RPMI7951 (cell line): ENCODE data around the gene UPK3BL1. TPM values are rescaled to one million over a fixed set of nuclear protein-coding genes. Genes with fewer than 3 reads are reported as not detected.
"Not testable (repeated sequence)": the region's sequence is repeated elsewhere in the genome, so short reads cannot be mapped to it uniquely, and the experiment has no call there.

ENCODE experiments used
- DNase-seq: peaks from one replicate; pipeline ENCODE4 v3.0.0-alpha.2; 2012; ENCODE audit warnings: low read depth
- total RNA-seq: library from RNA; depleted of rRNA; stranded (reverse); fragments of >200 nt; shearing (Covaris generic); gene quantifications from 2 replicates; pipeline ENCODE4 v1.2.3, GENCODE V29; 2014; rRNA removed

Gene UPK3BL1
- total RNA-seq: 6.4 and 7.9 TPM in 2 replicates

GRCh38 chr7:102642691-102643090 is at the start of gene UPK3BL1:
Gene UPK3BL1, minus strand, starts transcription at chr7:102642791. Its CDS starts 50 bp downstream, at chr7:102642741.
- DNase-seq: not testable (repeated sequence)

DNA sequence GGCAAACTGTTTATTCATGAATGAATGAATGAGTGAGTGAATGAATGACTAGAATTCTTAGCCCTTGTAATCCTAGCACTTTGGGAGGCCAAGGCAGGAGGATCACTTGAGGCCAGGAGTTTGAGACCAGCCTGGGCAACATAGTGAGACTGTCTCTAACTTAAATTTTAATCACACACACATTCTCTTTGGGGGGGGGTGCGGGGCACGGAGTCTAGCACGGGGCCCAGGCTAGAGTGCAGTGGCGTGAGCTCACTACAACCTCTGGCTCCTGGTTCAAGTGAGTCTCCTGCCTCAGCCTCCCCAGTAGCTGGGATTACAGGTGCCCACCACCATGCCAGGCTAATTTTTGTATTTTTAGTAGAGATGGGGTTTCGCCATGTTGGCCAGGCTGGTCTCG is 48.0 kb upstream of the UPK3BL1 start:
- DNase-seq: not testable (repeated sequence)

DNA sequence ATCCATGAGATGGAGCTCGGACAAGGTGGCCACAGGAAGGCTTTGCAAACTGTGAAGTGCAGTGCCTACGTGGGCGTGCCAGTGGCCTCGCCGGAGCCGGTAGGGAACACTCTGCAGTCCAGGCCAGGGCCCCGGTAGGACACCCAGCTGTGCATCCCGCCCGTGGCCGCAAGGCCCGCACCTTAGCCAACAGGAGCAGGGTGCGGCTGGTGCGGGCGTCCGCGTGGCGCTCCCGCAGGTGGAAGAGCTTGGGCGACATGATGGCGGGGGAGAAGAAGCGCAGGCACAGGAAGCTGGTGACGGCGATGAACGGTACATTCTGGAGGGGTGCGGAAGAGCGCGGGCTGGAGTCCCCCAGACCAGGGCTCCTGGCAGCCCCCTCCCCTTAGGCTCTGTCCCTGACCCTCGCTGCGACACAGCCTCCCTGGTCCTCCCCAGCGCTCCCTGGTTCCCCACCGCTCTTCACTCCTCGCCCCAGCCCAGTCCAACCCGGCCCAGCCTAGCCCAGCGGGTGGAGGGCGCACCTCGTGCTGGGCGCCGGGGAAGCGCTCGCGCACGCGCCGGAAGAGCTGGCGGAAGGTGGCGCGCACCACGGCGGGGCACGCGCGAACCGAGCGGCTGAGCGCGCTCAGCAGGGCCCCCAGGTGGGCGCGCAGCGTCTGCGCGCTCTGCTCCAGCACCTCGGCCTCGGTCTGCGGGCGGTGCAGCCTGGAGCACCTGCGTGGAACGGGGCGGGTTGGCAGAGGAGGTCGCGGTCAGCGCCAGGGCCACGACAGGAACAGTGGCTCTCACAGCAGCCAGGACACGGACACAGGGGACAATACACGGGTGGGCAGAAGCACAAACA is 47.1 kb upstream of the UPK3BL1 start:
- DNase-seq: not testable (repeated sequence)

DNA sequence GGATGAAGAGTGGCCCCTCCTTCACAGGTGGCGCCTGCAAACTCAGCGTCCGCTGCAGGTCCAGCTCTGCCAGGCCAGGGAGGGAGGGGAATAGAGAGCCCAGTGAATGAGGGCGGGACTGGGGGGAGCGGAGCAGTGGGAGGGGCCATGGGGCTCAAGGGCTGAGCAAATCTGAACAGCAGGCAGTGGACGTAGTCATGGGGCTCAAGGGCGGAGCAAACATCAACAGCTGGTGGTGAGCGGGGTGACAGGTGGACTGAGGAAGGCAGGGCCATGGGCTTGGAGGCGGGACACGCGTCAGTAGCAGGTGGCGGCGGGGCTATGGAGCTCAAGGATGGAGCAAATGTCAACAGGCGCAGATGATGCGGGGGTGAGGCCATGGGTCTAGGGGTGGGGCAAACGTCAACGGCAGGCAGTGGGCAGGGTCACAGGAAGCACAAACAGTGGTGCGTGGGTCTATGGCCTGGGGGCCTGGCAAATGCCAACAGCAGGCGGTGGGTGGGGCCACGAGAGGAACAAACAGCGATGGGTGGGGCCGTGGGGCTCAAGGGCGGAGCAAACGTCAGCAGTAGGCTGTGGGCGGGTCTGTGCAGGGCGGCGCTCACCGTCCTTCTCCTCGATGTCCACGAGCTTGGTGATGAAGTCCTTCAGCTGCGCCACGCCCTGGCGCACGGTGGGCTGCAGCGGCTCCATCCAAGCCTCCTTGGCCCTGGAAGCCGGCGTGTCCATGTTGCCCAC is 45.9 kb upstream of the UPK3BL1 start:
- not testable (repeated sequence) for DNase-seq

- not testable (repeated sequence) for DNase-seq
Observed at GRCh38 chr7:102682560-102682959, 40.0 kb upstream of the UPK3BL1 start.

DNA sequence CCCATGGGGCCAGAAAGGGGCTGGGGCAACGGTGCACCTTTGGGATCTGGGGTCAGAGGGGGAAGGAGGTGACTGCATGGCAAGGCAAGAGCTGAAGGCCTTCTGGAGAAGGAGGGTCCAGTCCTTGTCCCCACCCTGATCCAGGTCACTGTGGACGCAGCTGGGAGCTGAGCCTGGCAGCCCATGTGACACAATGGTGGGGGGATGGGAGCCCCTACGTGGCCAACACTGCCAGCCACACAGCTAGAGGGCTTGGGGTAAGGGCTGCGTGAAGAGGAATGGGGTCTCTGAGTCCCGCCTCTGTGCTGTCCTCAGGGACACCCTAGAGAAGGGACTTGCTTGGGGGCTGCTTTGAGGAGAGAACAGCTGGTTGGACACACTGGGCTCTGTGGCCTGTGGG is 38.2 kb upstream of the UPK3BL1 start:
- not testable (repeated sequence) for DNase-seq

DNA sequence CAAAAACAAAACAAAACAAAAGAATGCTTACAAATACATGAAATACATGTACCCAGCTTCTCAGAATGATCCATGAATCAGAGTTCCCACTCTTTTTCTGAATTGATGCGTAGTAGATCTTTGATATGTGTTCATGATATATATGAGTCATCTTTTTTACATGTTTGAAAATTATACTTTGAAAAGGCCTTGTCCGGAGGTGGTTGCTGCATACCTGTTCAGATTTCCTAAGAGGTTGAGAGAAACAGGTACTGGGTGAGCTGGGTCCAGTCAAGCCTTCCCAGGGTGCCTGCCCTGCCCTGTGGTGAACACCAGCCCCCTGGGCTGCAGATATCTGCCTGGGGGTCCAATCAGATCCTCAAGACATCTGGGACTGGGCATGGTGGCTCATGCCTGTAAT is 33.0 kb upstream of the UPK3BL1 start:
- not testable (repeated sequence) for DNase-seq

GRCh38 chr7:102673447-102674067 is 31.0 kb upstream of the UPK3BL1 start:
- DNase-seq: not testable (repeated sequence)

GRCh38 chr7:102671956-102672307 is 29.3 kb upstream of the UPK3BL1 start:
- not testable (repeated sequence) for DNase-seq

GRCh38 chr7:102671166-102671955 is 28.8 kb upstream of the UPK3BL1 start, which contains the start of gene POLR2J2:
Gene POLR2J2, minus strand, starts transcription at chr7:102671663. Its CDS starts 62 bp downstream, at chr7:102671601.
- DNase-seq: not testable (repeated sequence)

DNA sequence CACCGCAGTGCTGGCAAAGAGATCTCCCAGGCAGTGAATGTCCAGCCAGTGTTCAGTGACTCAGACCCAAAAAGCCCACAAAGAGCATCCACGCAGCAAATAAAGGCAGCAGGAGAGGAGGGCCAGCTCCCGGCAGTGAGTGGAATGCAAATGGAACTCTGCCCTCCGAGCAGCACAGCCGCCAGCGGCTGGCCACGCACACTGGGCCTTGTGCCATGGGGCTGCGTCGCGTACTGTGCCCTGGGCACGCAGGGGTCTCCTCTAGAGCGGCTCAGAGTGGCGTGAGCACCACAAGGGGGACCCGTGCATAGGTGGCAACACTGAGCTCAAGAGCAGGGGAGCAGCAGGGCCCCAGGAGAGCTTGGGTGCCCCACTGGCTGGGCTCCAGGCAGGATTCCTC is 24.9 kb upstream of the UPK3BL1 start:
- not testable (repeated sequence) for DNase-seq

GRCh38 chr7:102666850-102667249 is 24.3 kb upstream of the UPK3BL1 start:
- not testable (repeated sequence) for DNase-seq

DNA sequence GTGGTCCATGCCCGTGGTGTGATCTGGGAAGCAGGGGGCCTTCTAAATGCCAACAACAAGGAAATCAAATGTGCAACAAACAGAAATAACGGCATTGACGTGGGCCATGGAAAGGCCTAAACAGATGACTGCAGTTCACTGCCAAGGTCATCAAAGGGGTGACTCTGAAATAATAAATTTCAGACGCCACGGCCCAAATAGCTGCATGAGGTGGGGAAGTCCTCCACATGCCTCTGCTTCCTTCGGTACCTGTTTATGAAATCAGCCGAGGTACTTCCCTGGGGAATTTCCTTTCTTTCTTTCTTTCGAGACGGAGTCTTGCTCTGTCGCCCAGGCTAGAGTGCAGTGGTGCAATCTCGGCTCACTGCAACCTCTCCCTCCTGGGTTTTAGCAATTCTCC is 22.2 kb upstream of the UPK3BL1 start:
- DNase-seq: not testable (repeated sequence)

DNA sequence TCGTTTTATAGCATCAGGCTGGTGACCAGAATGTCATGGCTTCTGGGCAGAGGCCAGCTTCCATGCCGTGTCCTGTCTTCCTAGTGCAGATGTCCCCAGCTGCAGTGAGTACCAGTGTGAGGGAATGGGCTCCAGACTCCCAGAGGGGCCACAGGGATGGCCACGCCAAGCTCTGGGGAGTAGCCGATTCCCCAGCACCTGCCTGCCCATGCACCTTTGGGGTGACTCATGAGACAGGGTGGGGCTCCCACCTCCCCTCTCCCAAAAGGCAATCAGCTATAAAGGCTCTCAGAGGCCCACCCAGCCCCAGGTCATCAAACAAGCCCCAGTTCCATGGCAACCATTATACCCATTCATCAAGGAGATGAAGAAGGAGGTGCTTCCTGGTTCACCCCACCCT is 7.3 kb upstream of the UPK3BL1 start, which contains the start of gene SPDYE2B:
SPDYE2B (plus strand) TSS at position 396 of the 400 bp plus-strand sequence. CDS start 2,030 bp downstream, outside the sequence.
- DNase-seq: not testable (repeated sequence)

GRCh38 chr7:102647813-102648212 is 5.2 kb upstream of the UPK3BL1 start:
- not testable (repeated sequence) for DNase-seq

DNA sequence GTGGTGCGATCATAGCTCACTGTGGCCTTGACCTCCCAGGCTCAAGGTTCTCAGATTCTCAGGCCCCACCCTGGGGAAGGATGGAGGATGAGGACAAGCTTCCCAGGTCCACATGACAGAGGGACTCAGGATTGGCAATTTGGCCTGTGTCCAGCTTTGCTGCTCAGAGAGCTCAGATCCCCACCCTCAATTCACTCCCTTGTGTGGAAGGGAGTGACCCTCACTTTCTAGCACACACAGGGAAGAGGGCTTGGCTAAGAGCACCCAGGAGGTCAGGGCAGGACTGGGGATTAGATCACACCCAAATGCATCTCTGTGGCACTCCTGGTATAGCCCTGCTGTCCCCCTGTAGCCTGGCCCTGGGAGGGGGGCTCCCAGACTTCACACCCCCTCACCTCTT is 813 bp upstream of the UPK3BL1 start:
- not testable (repeated sequence) for DNase-seq

GRCh38 chr7:102638848-102639247 is 3.7 kb downstream of the UPK3BL1 start:
- DNase-seq: not testable (repeated sequence)

DNA sequence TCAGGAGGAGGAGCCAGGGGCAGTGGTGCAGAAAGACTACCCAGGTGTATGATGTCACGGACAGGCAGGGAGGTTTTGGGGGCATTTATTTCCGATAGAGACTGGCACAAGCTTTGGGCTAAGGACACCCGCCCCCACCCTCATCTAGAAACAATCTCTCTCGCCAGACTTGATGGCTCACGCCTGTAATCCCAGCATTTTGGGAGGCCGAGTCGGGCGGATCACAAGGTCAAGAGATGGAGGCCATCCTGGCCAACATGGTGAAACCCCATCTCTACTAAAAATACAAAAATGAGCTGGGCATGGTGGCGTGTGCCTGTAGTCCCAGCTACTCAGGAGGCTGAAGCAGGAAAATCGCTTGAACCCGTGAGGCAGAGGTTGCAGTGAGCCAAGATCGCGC is 5.6 kb downstream of the UPK3BL1 start:
- not testable (repeated sequence) for DNase-seq

DNA sequence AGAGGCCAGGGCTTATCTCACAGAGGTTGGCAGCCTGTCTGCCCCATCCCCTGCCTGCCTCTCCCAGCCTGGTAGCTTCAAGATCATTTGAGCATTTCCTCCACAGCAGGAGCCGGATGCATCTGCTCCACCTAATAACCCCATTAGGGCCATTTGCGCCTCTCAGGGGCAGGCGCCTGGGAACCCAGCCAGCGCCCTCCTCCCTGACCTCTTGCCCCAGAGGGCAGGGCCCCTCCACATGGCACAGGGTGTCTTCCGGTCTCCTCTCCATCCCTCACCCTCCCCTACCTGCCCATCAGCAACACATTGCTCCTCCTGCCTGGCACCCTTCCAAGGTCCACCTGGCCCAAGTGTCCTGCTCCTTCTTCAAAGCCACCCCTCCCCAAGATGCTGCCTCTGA is 7.2 kb downstream of the UPK3BL1 start:
- not testable (repeated sequence) for DNase-seq

GRCh38 chr7:102634299-102634698 is 8.3 kb downstream of the UPK3BL1 start:
- DNase-seq: not testable (repeated sequence)

DNA sequence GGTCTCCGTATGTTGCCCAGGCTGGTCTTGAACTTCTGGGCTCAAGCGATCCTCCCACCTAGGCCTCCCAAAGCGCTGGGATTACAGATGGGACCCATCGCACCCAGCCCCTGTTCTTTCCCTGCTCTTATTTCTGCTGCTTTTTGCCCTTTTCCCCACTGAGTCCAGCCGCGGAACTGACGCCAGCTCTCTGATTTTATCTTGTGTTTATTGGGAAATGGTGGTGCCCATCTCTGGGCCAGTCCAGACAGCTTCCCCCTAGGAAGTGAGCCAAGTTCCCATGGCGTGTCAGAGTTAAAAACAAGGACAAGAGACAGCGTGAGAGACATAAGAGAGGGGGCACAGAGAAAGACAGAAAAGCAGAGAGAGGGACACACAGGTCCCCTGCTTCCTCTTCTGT is 12.0 kb downstream of the UPK3BL1 start:
- not testable (repeated sequence) for DNase-seq
